Measurements from ENCODE around the gene CDHR3.
"Not testable (repeated sequence)": the region's sequence is repeated elsewhere in the genome, so short reads cannot be mapped to it uniquely, and the experiment has no call there.

Gene CDHR3

DNA sequence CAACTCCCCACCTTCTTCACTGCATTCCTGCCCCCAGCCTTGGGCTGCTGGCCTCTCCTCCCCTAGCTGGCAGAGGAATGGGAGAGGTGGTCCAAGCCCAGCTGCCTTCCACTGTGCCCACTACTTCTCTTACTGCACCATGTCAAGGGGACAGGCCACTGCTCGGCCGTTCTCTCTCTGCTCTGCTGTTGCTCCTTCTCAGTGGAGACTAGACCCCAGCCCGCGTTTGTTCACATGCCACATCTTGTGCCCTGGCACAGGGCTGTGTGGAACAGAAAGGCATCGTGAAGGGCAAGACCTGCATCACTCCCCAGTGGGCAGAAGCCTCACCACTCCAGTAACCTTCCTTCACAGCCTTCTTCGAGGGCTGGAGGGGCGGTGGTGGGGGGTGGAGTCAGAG lies 711 bp upstream of the CDHR3 start:
- DNase-seq, result no peak

DNA sequence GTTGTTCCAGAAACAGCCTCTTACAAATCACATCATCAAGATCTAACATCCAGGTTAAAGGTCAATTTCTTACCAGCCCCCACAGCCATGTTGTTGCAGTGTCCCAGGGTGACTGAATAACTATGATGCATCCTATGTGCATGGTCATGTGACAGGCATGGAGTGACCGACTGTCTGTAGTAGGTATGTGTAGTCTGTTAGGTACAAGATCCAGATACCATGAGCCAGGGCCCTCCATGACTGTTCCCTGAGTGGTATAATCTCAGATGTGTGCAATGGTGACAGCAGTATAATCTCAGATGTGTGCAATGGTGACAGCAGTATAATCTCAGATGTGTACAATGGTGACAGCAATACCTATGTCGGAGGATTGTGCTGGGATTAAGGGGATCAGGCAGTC lies 8.8 kb downstream of the CDHR3 start:
- DNase-seq, result no peak

DNA sequence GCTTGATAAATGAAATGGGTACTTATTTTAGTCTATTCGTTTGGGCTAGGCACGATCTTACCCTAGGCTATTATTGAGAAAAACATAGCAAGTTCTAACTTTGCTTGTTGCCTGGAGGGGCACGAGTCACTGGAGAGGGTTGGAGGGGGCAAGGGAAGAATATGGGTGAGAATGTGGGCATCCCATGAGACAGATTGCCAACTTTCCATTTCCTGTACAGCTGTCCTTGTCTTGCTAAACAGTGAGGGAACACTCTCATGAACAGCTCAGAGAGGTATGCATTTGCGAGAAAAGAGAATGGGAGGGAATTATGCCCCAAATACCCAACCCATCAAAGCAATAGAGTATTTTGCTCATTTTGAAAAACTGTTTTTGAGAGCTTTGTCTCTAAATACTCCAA lies 9.2 kb downstream of the CDHR3 start:
- DNase-seq, result peak; percentile 38

DNA sequence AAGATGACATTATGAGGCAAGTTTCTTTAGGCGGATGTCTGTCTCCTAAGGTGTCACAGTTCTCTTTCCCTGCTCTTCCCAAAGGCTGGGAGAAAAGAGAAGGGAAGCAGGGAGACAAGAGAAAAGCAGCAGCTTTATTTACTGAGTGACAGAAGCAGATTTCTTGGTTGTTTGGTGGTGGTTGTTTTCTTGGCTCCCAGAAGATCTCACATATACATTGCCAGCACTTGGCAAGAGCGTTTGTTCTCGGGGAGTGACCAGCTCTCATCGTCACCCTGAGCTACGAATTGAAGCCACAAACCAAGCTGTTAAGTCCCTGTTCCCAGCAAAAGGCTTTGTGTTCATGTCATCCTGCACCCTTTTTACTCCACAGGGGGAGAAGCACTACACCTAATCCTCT lies 11.4 kb downstream of the CDHR3 start:
- no peak for DNase-seq

DNA sequence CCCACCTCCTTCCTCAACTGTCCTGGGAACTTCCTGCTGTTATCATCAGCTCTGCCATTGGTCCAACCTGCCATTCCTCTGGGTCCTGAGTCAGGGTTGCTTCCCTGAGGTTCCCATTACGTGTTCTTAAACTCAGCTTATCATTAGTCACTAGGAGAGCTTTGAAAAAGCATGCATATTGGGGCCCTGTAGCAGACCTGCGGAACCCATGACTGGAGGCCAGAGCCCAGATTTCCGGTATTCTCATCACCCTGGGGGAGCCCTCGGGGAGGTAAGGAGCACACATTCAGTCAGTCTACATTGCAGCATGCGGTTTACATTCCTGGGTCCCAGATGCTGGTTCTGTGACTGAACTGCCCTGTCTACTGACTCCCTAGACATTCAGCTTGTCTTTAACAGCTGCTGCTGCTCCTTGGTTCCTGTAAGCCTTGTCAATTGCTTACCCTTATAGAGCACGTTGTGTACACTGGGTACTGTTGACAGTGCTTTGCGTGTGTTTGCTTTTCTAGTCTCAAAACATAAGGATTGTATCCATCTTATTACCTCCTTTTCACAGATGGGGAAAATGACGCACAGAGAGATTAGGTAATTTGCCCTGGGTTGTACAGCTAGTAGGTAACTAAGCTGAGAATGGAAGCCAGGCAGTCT lies 12.8 kb downstream of the CDHR3 start:
- DNase-seq, result no peak

DNA sequence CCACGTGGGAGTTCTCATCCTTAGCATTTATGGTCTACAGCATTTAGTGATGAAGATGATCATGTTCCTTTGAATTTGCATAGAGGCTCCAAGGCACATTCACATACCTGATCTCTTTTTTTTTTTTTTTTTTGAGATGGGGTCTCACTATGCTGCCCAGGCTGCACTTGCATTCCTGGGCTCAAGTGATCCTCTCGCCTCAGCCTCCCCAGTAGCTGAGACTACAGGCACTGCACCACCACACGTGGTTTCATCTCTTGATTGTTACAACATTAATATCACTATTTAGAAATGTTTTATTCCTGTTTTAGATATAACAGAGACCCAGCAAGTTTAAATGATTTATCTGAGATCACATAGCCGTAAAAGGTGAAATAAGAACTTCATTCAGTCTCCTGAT lies 13.8 kb downstream of the CDHR3 start:
- DNase-seq, result no peak

DNA sequence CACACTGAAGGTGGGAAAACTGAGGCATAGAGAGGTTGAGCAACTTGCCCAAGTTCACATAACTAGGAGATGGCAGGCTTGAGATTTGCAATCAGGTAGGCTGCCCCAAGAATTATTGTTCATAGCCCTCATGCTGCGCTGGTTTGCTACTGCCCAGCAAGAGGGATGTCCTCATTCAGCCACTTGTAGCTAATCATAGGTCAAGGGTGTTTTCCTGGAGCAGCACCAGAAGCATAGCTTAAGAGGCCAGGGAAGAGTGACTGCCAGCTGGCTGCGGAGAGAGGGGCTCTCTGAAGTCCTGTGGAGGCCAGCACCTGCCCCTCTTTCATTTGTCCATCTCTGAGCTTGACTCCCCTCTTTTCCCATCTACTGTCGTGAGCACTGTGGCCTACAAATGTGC lies 15.0 kb downstream of the CDHR3 start:
- DNase-seq, result no peak

DNA sequence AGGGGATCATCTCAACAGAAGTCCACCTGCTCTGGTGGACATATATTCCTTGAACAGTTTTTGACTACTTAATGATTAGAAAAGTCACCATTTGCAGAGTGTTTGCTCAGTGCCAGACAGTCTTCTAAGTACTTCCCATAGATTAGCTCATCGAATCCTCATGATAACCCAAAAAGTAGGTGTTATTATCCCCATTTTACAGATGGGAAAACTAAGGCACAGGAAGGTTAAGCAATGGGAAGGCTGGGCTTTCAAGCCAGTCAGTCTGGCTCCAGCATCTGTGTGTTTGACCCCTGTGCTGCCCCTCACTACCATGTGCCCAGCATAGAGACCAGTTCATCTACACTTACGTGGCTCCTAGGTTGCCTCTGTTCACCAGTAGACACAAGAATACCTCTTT lies 15.9 kb downstream of the CDHR3 start:
- DNase-seq, result no peak

DNA sequence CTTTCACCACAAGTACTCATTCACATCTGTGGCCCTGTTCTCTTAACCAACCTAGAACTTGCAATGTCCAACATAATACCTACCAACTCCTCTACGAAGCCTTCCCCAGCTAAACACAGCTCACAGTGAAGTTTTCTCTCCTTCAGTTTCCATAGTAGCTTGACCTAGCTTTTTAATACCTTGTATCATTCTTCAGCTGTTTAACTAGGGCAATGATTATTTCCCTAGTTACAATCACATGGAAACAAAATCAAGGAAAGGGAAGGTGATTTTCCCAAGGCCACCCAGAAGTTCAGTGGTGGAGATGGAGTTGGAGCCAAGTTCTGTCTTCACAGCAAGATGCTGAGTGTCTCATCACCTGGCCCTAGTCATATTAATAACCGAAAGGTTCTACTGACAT lies 16.3 kb downstream of the CDHR3 start:
- no peak for DNase-seq

DNA sequence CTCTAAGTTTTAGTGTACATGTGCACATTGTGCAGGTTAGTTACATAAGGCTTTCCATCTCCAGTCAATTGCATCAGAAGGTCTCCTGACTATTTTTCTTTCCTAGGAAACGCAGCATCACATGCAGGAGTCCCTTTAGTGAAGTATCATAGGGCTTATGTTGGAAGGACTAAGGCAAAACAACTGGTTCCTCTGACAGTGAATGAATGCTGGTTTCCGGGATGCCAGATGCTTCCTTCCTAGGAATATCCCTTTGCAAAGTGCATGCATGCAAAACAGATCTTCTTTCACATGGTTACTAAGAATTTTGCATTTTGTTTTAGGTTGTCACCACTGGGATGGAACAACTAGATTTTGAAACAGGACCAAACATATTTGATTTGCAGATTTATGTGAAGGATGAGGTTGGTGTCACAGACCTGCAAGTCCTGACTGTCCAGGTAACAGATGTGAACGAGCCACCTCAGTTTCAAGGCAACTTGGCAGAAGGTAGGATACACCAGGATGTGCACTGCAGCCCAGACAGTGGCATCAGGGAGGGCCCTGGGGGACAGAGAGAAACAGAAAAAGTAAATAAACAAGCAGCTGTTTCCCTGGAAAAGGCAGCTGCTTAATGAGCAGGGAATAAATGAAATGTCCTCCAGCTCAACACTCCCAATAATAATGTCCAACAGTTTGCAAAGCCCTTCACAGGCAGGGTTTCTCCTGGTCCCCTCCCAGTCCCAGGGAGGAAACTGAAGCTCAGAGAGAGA lies 17.8 kb downstream of the CDHR3 start:
- peak; percentile 98 for DNase-seq

DNA sequence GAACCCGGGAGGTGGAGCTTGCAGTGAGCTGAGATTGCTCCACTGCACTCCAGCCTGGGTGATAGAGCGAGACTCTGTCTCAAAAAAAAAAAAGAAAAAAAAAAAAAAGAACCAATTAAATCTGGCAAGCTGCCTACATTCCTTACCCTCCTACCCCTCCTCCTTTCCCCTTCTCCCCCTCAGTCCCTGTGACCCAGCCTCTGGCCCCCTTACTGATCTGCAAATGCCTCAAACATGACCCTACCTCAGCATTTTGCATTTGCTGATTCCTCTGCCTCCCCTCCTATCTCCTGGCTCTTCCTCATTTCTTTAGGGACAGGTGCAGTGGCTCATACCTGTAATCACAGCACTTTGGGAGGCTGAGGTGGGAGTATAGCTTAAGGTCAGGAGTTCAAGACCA lies 19.3 kb downstream of the CDHR3 start:
- no peak for DNase-seq

DNA sequence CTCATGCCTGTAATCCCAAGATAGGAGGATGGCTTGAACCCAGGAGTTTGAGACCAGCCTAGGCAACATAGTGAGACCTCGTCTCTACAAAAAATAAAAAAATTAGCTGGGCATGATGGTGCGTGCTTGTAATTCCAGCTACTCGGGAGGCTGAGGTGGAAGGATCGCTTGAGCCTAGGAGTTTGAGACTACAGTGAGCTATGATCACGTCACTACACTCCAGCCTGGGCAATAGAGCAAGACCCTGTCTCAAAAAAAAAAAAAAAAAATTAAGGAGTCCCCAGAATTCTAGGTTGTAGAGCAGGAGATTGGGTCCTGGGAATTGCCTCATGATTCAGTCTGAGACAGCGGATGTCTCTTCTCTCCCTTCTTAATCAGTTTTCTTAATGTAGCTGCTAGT lies 21.7 kb downstream of the CDHR3 start:
- DNase-seq, result not testable (repeated sequence)

DNA sequence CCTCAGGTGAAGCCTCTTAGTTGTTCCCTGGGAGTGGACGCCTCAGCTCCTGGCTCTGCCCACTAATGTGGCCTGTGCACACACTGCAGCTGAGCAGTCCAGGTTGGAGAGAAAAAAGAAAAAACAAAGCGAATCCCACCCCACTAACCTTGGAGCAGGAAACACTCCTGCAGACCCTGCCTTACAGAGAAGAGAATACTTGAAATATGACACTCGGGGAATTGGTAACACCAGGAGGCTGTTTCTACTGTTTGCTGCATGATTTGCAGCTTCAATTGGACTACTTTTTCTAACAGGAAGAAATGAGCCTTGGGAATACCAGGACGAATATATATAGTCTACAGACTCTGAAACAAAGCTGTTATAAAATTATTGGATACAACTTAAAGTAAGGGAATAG lies 22.2 kb downstream of the CDHR3 start:
- DNase-seq, result peak; percentile 50

DNA sequence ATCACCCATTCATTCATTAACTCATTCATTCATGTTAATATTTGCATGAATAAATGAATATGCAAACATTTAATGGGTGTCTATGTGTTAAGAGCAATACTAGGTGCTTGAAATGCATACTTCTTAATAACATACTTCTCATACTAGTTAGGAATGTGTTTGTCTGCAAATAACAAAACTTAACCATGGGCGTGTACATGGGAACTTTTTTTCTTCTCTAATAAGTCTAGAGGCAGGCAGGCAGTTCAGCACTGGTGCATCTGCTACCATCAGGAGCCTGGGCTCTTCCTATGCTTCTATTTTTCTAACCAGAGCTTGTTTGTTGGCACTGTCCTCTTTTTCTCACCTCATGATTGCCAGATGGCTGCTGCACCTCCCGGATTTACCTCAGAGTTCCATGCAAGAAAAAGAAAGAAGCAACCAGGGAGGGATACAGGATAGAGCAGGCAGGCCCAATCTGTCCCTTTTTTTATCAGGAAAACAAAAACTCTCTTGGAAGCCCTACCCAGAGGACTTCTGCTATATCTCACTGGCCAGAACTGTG lies 22.7 kb downstream of the CDHR3 start:
- DNase-seq, result peak; percentile 87

DNA sequence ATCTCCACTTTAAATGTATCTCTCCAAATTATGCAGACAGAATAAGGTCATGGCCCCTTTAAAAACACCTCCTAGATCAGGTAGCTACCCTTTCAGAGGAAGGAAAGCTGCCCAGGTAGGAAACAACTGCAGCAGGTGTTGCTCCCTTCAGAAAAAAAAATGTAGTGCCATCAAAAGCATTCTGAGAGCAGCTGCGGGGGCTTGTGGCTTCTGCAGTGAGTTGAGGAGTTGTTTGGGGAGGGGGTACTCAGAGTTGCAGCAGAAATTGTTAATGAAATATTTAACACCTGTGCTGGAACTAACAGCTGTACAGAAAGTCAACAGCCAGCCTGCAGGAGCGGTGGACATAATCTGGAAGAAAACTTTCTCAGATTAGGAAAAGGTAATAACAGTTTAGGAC lies 24.0 kb downstream of the CDHR3 start:
- DNase-seq, result no peak

DNA sequence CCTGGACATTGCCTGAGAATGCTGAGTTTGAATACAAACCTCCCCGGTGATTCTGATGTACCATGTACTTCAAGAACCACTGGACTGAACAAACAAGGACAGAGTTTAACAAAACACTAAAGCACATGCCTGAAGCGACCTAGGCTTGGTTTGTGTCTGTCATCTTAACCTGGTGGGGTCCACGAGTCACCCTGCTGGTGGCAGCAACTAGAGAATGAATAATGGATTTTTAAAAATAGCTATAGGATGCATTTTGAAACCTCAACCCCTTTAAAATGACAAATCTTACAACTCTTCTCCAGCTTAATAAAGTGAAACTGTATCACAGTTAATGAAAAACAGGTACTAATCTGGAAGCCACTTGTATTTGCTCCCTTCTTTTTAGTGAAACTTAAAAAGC lies 25.2 kb downstream of the CDHR3 start:
- no peak for DNase-seq

DNA sequence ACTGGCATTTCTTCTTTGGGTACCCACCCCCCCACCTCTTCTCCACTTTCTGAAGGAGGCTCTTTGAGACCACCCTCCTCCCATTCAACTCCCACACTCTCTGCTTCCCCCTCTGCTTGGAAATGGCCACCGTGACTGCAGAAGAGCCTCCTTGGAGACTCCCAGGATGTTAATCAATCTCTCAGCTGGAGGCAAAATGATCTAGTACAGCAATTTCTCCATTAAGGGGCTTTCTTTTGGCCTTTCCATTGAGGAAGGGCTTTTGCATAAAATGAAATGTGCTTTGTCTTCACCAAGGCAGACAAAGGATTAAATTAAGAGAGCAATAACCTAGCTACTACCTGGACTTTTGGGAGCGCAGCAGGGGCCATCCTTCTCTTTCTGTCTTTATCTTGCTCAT lies 26.1 kb downstream of the CDHR3 start:
- DNase-seq, result no peak

DNA sequence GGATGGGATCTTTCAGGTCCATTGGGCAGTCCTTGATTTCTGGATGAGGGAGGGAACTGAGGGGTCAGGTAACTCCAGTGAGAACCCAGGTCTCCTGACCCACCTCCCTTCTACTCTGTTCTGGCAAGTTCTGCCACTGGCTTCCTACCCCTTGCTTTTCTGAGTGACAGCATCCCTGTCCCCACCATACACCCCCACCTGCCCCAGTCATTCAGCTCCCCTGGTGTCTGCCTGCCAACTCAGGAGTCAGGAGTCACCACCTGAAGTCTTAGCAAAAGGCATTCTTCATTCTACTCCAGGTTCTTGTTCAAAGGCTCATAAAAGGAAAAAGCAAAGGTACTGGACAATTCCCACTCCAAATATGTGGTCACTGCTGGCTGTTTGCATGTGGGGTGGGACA lies 26.6 kb downstream of the CDHR3 start:
- no peak for DNase-seq

DNA sequence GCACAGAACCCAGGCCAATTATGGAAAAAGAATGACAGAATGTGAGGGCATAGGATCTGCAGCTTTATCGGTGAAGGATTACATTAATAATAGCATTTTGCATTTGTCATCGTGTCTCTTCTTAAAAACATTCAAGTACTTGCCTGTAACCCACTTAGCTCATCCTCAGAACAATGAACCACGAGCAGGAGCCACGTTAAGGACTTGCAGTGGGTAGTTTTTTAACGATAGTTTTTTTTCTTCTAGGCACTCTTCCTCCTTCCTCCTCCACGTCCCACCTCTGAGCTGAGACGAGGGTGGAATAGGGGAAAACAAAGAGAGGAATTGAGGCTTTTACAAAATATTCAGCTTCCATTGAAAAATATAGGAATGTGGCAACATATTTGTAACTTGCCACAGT lies 27.1 kb downstream of the CDHR3 start:
- no peak for DNase-seq

DNA sequence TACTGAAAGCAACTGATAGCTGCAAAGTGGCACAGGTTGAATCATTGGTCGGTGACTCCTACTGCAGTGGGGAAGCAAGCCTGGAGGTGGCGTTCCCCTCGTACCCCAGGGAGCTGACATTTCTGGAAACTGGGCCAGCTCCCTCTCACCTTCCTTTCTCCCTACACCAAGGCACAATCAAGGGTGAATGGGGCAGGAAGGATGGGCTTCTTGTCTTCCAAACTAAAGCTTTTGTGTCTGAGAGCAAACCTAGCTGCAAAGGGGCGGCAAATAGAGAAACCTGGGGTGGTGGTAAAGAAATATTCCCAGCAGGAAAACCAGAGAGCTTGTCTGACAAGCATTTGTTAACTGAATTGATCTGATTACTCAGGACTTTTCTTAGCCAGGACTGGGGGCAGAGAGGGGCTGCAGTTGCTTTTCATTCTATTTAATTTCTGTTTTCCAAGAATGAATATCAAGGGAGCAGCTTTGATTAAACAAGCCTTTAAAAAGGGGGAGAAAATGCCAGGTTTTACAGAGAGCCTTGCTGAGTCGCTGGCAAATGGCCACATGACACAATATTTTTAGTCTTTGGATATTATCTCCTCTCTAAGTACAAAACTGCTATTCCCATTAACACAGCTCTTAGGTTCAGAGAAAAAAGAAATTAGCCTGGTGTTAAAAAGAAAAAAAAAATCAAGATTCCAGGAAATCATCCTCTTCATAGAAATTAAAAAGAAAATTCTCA lies 27.8 kb downstream of the CDHR3 start:
- DNase-seq, result peak; percentile 82

DNA sequence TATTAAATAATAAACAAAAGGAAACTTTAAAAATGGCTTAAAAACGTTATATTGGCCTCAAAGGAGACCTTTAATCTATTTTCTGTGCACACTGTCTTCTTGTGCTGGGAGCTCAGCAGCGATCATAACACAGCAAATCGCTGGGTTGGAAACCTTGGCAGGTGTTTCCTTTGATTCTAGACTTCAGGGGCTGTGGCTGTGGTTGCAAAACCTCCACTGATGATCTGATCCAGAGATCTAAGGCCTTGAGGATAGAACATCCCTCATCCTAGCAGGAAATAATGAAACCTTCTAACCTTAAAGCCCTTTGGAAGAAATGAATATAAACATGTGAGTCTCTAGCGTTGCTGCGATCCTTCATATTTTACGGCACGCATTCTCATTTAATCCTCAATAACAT lies 29.8 kb downstream of the CDHR3 start:
- no peak for DNase-seq

DNA sequence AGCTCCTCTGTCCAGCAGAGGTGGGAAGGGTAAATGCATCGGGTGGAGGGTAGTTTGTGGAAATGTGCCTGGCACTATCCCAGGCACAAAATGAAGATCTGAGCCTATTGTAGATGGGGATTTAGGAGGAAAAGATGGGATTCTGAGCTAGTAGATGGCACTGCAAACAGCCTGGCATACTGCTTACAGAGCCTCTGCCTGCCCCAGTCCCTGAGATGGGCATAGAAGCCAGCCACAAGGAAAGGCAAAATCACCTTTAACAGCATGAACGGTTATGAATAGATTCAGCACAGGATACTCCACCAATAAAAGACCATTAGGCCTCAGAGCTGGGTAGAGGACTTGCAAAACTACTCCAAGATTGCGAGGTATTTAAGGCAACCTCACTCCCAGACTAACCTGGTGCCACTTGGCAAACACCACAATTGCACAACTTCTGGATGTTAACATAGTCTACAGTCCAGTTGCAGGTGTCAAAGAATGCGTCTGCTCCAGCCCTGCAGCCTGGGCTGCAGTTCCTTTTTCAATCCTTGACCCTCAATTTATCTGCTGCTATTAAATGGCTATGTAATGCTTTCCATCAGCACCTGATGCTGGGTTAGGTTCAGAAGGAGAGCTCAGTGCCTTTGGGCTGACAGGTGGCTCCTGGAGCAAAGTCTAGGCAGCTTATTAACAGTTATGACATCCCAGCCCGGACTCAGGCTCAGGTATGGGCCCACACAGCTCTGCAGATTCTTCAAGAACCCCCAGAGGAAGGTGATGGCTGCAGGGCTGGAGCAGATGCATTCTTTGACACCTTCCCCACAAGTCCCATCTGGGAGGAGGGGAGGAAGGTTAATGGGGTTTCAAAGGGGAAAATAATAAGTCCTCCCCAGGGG lies 34.0 kb downstream of the CDHR3 start:
- no peak for DNase-seq

DNA sequence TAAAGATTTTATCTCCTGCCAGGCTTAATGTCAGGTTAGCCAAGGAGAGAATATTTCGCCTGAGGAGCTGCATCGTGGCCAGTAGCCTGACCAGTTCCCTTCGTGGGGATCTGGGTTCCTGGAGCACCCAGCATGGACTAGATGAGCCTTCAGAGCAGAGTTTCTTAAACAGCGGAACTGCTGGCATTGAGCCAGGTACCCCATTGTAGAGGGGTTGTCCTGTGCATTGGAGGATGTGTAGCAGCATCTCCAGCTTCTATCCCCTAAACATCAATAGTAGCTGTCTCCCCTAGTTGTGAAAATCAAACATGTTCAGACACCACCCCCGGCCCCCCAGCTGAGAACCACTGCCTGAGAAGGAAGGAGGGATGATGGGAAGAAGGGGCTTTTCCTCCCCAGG lies 36.2 kb downstream of the CDHR3 start:
- DNase-seq, result no peak
